ENCODE measurements around the gene UMODL1. TPM values are rescaled to one million over a fixed set of nuclear protein-coding genes. Genes with fewer than 3 reads are reported as not detected.
A peak's percentile ranks its signal among the peaks of the same experiment; 100 is the strongest.

Gene UMODL1
- total and polyA plus RNA-seq, 2 of the 13 experiments (the other 11 are each of a cell fraction or from before 2014, with no cell fraction given) = not detected

GRCh38 chr21:42037943-42038342, 33.2 kb upstream of the UMODL1 start (continued):
- TF ChIP-seq KDM2A (CRISPR knock-in tag; IDR thresholded peaks at IDR 0.05; ENCODE audit: borderline replicate concordance, low read depth) (peak; percentile 52; the same call in 1 of the 2 replicates), ZSCAN20 (CRISPR knock-in tag; IDR thresholded peaks at IDR 0.05; ENCODE audit: borderline replicate concordance) (no peak), SRSF1 (optimal IDR thresholded peaks at IDR 0.05; ENCODE audit: low read depth, low read length) (no peak), PRMT3 (CRISPR knock-in tag; IDR thresholded peaks at IDR 0.05; ENCODE audit: borderline replicate concordance, low read depth) (no peak), ZBTB43 (CRISPR knock-in tag; conservative IDR thresholded peaks at IDR 0.05) (no peak), ZNF12 (CRISPR knock-in tag; IDR thresholded peaks at IDR 0.05) (peak; percentile 94), AHR (CRISPR knock-in tag; IDR thresholded peaks at IDR 0.05) (no peak), ZNF253 (CRISPR knock-in tag; IDR thresholded peaks at IDR 0.05; ENCODE audit: borderline replicate concordance) (no peak), ZNF576 (CRISPR knock-in tag; IDR thresholded peaks at IDR 0.05) (no peak), ZNF441 (CRISPR knock-in tag; IDR thresholded peaks at IDR 0.05; ENCODE audit: borderline replicate concordance) (no peak), ZNF652 (CRISPR knock-in tag; IDR thresholded peaks at IDR 0.05; ENCODE audit: borderline replicate concordance, low read depth) (no peak), REPIN1 (CRISPR knock-in tag; IDR thresholded peaks at IDR 0.05; ENCODE audit: borderline replicate concordance, low read depth) (0 out of 2 replicates have a peak, but pooled peaks have one; percentile 18), PHB2 (IDR thresholded peaks at IDR 0.05; ENCODE audit: partially characterized antibody) (no peak), NFYB (CRISPR knock-in tag; IDR thresholded peaks at IDR 0.05) (no peak), ZNF24 (IDR thresholded peaks at IDR 0.05) (peak; percentile 34; the same call in 1 of the 2 replicates), ZNF333 (CRISPR knock-in tag; IDR thresholded peaks at IDR 0.05; ENCODE audit: borderline replicate concordance) (no peak), NCOA5 (CRISPR knock-in tag; IDR thresholded peaks at IDR 0.05) (no peak), ZNF770 (CRISPR knock-in tag; IDR thresholded peaks at IDR 0.05) (no peak), ZBTB33 (CRISPR knock-in tag; IDR thresholded peaks at IDR 0.05) (0 out of 2 replicates have a peak, but pooled peaks have one; percentile 25), GTF2F1 (IDR thresholded peaks at IDR 0.05; ENCODE audit: low read length) (no peak), BCL3 (CRISPR knock-in tag; IDR thresholded peaks at IDR 0.05) (no peak), ZNF225 (CRISPR knock-in tag; IDR thresholded peaks at IDR 0.05) (no peak), ZNF780A (CRISPR knock-in tag; IDR thresholded peaks at IDR 0.05) (no peak), ZNF34 (CRISPR knock-in tag; IDR thresholded peaks at IDR 0.05; ENCODE audit: borderline replicate concordance) (no peak), ZSCAN21 (CRISPR knock-in tag; IDR thresholded peaks at IDR 0.05; ENCODE audit: borderline replicate concordance) (no peak), RCOR2 (CRISPR knock-in tag; IDR thresholded peaks at IDR 0.05) (0 out of 2 replicates have a peak, but pooled peaks have one; percentile 39)
